Caco-2 (cell line): ENCODE results near the gene SAAL1. TPM values are rescaled to one million over a fixed set of nuclear protein-coding genes. Genes with fewer than 3 reads are reported as not detected.
A peak's percentile ranks its signal among the peaks of the same experiment; 100 is the strongest.

Experiments
- Bru-seq: library from RNA; stranded (reverse); fragments of 400-500 nt; gene quantifications from one replicate; lab custom pipeline; 2021; lab: Mats Ljungman, UMichigan
- BruChase-seq, 2 experiments: library from RNA; stranded (reverse); fragments of 400-500 nt; gene quantifications; one replicate each; lab custom pipeline; 2021; lab: Mats Ljungman, UMichigan
- BruUV-seq: library from RNA; stranded (reverse); fragments of 400-500 nt; replicated peaks from 2 replicates; lab custom pipeline; 2021; lab: Mats Ljungman, UMichigan
- CTCF ChIA-PET: fragments of 300-600 bp; sonication (Branson Sonifier 250); formaldehyde crosslinking; loops from one replicate; lab custom pipeline; 2022; ENCODE audit warnings: antibody characterized with exemption; lab: Charles Lee
- POLR2A ChIA-PET: fragments of 300-600 bp; sonication (Branson Sonifier 250); formaldehyde crosslinking; loops from one replicate; lab custom pipeline; 2022; ENCODE audit warnings: antibody characterized with exemption; lab: Charles Lee
- DNase-seq, 2 experiments: peaks; one replicate each; pipeline versions ENCODE4 v3.0.0 to v3.0.0-alpha.2; 2020 to 2022
- H3K27me3 ChIP-seq: replicated peaks from 2 replicates; pipeline ENCODE4 v1.6.0; 2011; ENCODE audit warnings: low read length; ENCODE audit not compliant: control insufficient read depth, insufficient read depth
- H3K36me3 ChIP-seq: 2 replicates; pipeline ENCODE4 v1.5.1; 2011; ENCODE audit warnings: low read length; ENCODE audit not compliant: control insufficient read depth, insufficient read depth
- H3K4me1 ChIP-seq: fragments of 250-450 bp; sonication (Bioruptor Pico); 2 replicates; pipeline ENCODE4 v1.5.1; 2020; ENCODE audit warnings: mild to moderate bottlenecking
- H3K4me3 ChIP-seq: 2 replicates; pipeline ENCODE4 v1.5.1; 2011; ENCODE audit warnings: low read depth, mild to moderate bottlenecking, control low read depth, low read length
- H3K9me3 ChIP-seq: fragments of 250-450 bp; sonication (Bioruptor Pico); 2 replicates; pipeline ENCODE4 v1.5.1; 2020; ENCODE audit warnings: mild to moderate bottlenecking, moderate library complexity
- H3K27ac Mint-ChIP-seq: one replicate; pipeline ENCODE4 v1.8.0; 2022; ENCODE audit warnings: mixed read lengths; ENCODE audit not compliant: unreplicated experiment
- H3K27me3 Mint-ChIP-seq: one replicate; pipeline ENCODE4 v1.8.0; 2022; ENCODE audit warnings: mixed read lengths; ENCODE audit not compliant: insufficient read depth, unreplicated experiment
- H3K36me3 Mint-ChIP-seq: one replicate; pipeline ENCODE4 v1.8.0; 2022; ENCODE audit warnings: mild to moderate bottlenecking, mixed read lengths; ENCODE audit not compliant: insufficient read depth, unreplicated experiment
- H3K4me1 Mint-ChIP-seq: one replicate; pipeline ENCODE4 v1.8.0; 2022; ENCODE audit warnings: low read depth, mixed read lengths; ENCODE audit not compliant: unreplicated experiment
- H3K4me3 Mint-ChIP-seq: one replicate; pipeline ENCODE4 v1.8.0; 2022; ENCODE audit warnings: mild to moderate bottlenecking, moderate library complexity, mixed read lengths; ENCODE audit not compliant: unreplicated experiment
- H3K9me3 Mint-ChIP-seq: one replicate; pipeline ENCODE4 v1.8.0; 2022; ENCODE audit warnings: mixed read lengths; ENCODE audit not compliant: unreplicated experiment
- CTCF ChIP-seq, 2 experiments: fragments of 200-600 bp in 1 of 2; IDR thresholded peaks; 1 replicate in 1 of 2; 2 replicates in 1 of 2; pipeline versions ENCODE4 v1.5.1 to v1.8.0; 2011 to 2022; ENCODE audit warnings: antibody characterized with exemption in 1 of 2, control low read depth in 1 of 2, inconsistent platforms in 1 of 2, low read depth in 1 of 2, low read length in 1 of 2, mild to moderate bottlenecking in 1 of 2, moderate library complexity in 1 of 2; ENCODE audit not compliant: insufficient read depth in 1 of 2, severe bottlenecking in 1 of 2, unreplicated experiment in 1 of 2
- intact Hi-C: fragments of 100-400 bp; cut with micrococcal nuclease; formaldehyde crosslinking; loops from one replicate; pipeline ENCODE4 v1.10.0; 2022; ENCODE audit not compliant: unreplicated experiment
- long read RNA-seq: library from polyadenylated mRNA; stranded (forward); transcript quantifications from one replicate; pipeline ENCODE4 v2.0.0, GENCODE V29; 2022
- total RNA-seq: library from RNA; stranded (reverse); gene quantifications from 2 replicates; pipeline ENCODE4 v1.2.3, GENCODE V29; 2022

The SAAL1 gene
- 38.9 and 43.1 TPM in 2 replicates for total RNA-seq
- percentile 88 among the genes with signal in this experiment for Bru-seq, nascent RNA
- BruChase-seq, experiment 1, labeled RNA remaining after a 2-hour chase = percentile 79 among the genes with signal in this experiment
- percentile 77 among the genes with signal in this experiment for BruChase-seq, experiment 2, labeled RNA remaining after a 6-hour chase
- long read RNA-seq, transcript SAAL1-201 (12 exons, 1,518 nt) = minor isoform, 15 of 91 reads
- long read RNA-seq, transcript SAAL1-202 (12 exons, 1,582 nt) = major isoform, 53 of 91 reads
- long read RNA-seq, partial matches to known transcripts = 2 of 91 reads
- long read RNA-seq, other reads (novel, unspliced or antisense) = 20 of 91 reads

GRCh38 chr11:18105802-18106574, at the start of gene SAAL1:
Gene SAAL1, minus strand, starts transcription at chr11:18106082. Its CDS starts 41 bp downstream, at chr11:18106041.
- H3K27ac Mint-ChIP-seq = peak within 1 kb of the TSS; percentile 90
- H3K4me1 ChIP-seq = peaks cover 4% of the 10 kb centered on the region; the same call in 1 of the 2 replicates
- no peaks in the 10 kb centered on the region for H3K36me3 ChIP-seq
- no peaks in the 10 kb centered on the region for H3K9me3 ChIP-seq
- peak; percentile 93 to 97 for TF ChIP-seq CTCF (IDR thresholded peaks at IDR 0.05; ENCODE audit: insufficient read depth in 1 of 2, low read depth in 1 of 2, low read length in 1 of 2, severe bottlenecking in 1 of 2, unreplicated experiment in 1 of 2)
- POLR2A ChIA-PET = interaction anchor here (0.5 to 1.0 kb wide), 3 partner anchors 12 to 74 kb away, joined by 3 read pairs; no protein-coding TSS in a partner anchor
- intact Hi-C loops = loop anchor here (1.0 kb wide), 2 partner anchors 93 to 114 kb away; partner anchors contain the start of gene SERGEF
- peak within 1 kb of the TSS; percentile 91 for H3K4me3 Mint-ChIP-seq
- peak; percentile 89 to 94 for DNase-seq
- peaks cover 6% of the 10 kb centered on the region for H3K4me1 Mint-ChIP-seq
- H3K27me3 ChIP-seq = no peaks in the 10 kb centered on the region
- H3K27me3 Mint-ChIP-seq = peaks cover under 1% of the 10 kb centered on the region
- peaks cover 24% of the 10 kb centered on the region for H3K36me3 Mint-ChIP-seq
- BruUV-seq = no TSS peak
- no peaks in the 10 kb centered on the region for H3K9me3 Mint-ChIP-seq
- CTCF ChIA-PET = interaction anchor here (0.8 to 1.8 kb wide), 6 partner anchors 9 to 290 kb away, joined by 3 to 13 read pairs (median 4); no protein-coding TSS in a partner anchor
- H3K4me3 ChIP-seq = peak within 1 kb of the TSS; percentile 61

GRCh38 chr11:18151581-18151980, 45.7 kb upstream of the SAAL1 start:
- CTCF ChIA-PET = no interaction called here
- Mint-ChIP-seq H3K27ac (no peak overlapping the region), H3K4me3 (no peak overlapping the region), H3K9me3 (peaks cover 3% of the 10 kb centered on the region), H3K4me1 (no peaks in the 10 kb centered on the region), H3K36me3 (no peaks in the 10 kb centered on the region), H3K27me3 (peaks cover 15% of the 10 kb centered on the region)
- POLR2A ChIA-PET = no interaction called here
- no peak for DNase-seq
- intact Hi-C loops = no loop called here
- no peak for TF ChIP-seq CTCF (IDR thresholded peaks at IDR 0.05; ENCODE audit: insufficient read depth in 1 of 2, low read depth in 1 of 2, low read length in 1 of 2, severe bottlenecking in 1 of 2, unreplicated experiment in 1 of 2)
- 0 out of 2 replicates have a peak, but pooled peaks cover 1% of the 10 kb centered on the region for H3K27me3 ChIP-seq
- H3K4me1 ChIP-seq = no peaks in the 10 kb centered on the region
- H3K4me3 ChIP-seq = no peak overlapping the region
- no TSS peak for BruUV-seq
- no peaks in the 10 kb centered on the region for H3K36me3 ChIP-seq
- no peaks in the 10 kb centered on the region; the same call in 1 of the 2 replicates for H3K9me3 ChIP-seq

GRCh38 chr11:18145837-18146236, 40.0 kb upstream of the SAAL1 start:
- Histone ChIP-seq H3K27me3 (0 out of 2 replicates have a peak, but pooled peaks cover 1% of the 10 kb centered on the region), H3K9me3 (no peaks in the 10 kb centered on the region), H3K36me3 (no peaks in the 10 kb centered on the region), H3K4me3 (no peak overlapping the region), H3K4me1 (no peaks in the 10 kb centered on the region)
- Mint-ChIP-seq H3K9me3 (no peaks in the 10 kb centered on the region), H3K4me1 (no peaks in the 10 kb centered on the region), H3K27me3 (peaks cover 23% of the 10 kb centered on the region), H3K4me3 (no peak overlapping the region), H3K27ac (no peak overlapping the region), H3K36me3 (no peaks in the 10 kb centered on the region)
- TF ChIP-seq CTCF (IDR thresholded peaks at IDR 0.05; ENCODE audit: insufficient read depth in 1 of 2, low read depth in 1 of 2, low read length in 1 of 2, severe bottlenecking in 1 of 2, unreplicated experiment in 1 of 2) = no peak
- DNase-seq = no peak
- intact Hi-C loops = no loop called here
- no TSS peak for BruUV-seq
- POLR2A ChIA-PET = no interaction called here
- CTCF ChIA-PET = no interaction called here
